ENCODE results near the gene CEP126. TPM values are rescaled to one million over a fixed set of nuclear protein-coding genes. Genes with fewer than 3 reads are reported as not detected.

The CEP126 gene, protein sequence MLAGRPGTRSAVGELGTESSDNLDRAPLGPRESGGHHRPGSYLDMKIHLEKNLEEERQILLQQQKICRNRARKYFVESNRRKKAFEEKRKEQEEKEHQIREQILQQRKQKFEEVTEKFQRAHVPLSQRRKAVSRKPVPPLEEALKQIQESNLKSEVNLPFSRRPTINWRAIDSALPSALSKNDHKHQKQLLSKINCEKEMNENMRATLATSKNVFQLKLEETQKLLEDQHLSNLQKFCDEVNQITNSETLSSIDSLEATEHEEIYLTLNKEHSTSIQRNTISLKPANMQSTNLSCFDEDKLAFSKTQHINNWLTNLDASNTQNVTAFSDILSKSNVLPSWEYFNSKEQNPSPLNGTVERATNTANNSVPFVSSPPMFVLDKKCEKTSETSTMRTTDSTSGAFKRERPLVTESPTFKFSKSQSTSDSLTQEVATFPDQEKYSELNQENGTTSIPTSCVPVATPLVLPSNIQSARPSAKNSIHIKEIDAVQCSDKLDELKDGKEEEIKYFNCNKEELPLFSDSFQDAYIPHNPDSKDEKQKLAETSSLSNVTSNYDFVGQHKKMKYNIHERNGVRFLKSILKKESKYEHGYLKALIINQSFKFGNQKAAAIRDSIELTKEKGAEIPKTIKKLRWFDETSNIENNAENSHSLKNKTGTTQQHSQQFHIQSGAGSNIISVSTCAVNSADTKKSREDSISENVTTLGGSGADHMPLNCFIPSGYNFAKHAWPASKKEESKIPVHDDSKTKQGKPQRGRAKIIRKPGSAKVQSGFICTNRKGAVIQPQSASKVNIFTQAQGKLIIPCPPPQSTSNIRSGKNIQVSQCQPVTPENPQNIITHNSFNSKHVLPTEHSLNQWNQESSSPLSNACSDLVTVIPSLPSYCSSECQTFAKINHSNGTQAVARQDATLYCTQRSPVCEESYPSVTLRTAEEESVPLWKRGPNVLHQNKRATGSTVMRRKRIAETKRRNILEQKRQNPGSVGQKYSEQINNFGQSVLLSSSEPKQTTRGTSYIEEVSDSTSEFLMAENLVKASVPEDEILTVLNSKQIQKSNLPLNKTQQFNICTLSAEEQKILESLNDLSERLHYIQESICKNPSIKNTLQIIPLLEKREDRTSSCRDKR
- total RNA-seq (0.64 TPM), polyA plus RNA-seq (under 1 TPM; 0.13 to 0.43 (median 0.42) TPM)

DNA sequence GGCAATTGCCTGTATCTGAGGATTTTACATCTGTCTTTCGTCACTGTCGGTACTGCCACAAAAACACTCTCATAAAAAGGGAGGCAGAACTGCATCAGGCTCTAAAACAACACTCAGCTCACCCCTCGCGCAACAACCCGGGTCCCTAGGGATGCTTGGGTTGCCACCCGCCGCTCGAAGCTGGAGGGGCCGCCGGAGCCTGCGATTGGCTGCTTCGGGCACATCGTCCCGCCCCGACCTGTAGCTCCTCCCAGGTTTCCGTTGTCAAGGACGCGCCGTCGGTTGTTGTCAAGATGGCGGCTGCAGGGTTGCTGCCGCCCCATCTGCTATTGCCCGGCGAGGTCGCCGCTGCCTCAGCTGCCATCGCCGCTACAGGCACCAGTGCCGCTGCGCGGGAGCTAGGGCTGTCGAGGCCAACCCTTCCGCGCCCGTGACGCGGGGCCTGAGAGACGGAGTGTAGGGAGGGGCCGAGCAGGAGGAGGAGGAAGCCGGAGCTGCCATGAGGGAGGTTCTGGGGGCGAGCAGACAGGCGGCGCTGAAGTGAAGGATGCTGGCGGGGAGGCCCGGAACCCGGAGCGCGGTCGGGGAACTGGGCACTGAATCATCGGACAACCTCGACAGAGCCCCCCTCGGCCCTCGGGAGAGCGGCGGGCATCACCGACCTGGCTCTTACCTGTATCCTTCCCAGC lies at the start of gene CEP126:
Gene CEP126, plus strand, starts transcription at position 273 of the 689 bp plus-strand sequence. Its CDS starts 275 bp downstream, at position 548.
- Histone ChIP-seq H3K27ac (ENCODE audit: insufficient read depth, low read length, poor library complexity, severe bottlenecking) (peak within 1 kb of the TSS; percentile 72), H3K9me3 (ENCODE audit: control insufficient read depth in 2 of 2, low read length in 2 of 2) (no peaks in the 10 kb centered on the region), H3K4me1 (ENCODE audit: control insufficient read depth, insufficient read depth, low read length, poor library complexity, severe bottlenecking) (peaks cover 11% of the 10 kb centered on the region), H3K36me3 (ENCODE audit: control insufficient read depth, insufficient read depth, low read length) (no peaks in the 10 kb centered on the region), H3K4me3 (ENCODE audit: low read depth, low read length) (peak within 1 kb of the TSS; percentile 85), H3K27me3 (ENCODE audit: control insufficient read depth, insufficient read depth, low read length) (no peaks in the 10 kb centered on the region)
- peak; percentile 92 to 93 for ATAC-seq (ENCODE audit: low read depth in 2 of 2)
- peak within 1 kb of the TSS; percentile 91 to 94 (median 92) for H3K27ac Mint-ChIP-seq
- peaks cover 0 to 1% (median 0%) of the 10 kb centered on the region in 7 donors for H3K9me3 Mint-ChIP-seq
- peaks cover 19 to 33% (median 28%) of the 10 kb centered on the region in 4 donors for H3K4me1 Mint-ChIP-seq
- peak within 1 kb of the TSS; percentile 93 to 97 (median 95) for H3K4me3 Mint-ChIP-seq
- peak; percentile 90 to 93 (median 92) for DNase-seq
- H3K36me3 Mint-ChIP-seq, result no peaks in the 10 kb centered on the region
- peaks cover 6% of the 10 kb centered on the region for H3K27me3 Mint-ChIP-seq

DNA sequence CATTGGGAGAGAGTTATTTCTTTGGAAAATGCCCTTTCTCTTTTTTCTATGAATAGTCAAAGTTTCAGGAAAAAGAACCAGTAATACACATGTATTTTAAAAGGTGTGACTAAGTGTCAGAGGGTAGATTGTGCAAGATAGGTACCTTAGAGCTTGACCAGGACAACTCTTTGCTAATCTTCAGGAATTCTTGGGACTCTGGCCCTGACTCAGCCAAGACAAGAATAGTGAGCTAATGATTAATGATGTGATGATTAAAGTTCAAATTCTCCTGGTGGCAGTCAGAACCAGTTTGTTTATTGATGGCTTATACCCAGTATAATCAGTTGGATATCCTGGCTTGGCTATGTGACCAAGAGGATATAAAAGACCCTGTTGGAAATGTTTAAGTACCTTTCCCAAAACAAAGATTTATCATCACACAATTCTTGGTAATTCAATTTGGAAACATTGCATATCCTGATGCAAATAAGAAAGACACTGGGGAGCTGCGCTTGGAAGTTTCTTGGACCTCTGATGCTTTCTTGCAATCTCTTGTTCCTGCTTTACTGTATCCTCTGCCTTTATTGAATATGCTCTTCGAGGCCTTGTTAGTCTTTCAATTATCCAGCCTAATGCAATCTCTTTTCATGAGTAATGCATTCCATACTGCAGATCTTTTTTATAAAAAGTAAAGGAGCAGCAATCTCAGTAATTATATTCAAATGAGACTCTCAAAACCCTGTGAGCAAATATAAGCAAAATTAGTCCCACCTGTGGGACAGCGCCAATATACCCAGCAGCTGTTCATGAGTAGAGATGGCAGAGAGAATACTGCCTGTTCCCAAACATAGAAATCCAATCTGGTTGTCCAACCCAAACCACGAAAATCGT lies 48.0 kb upstream of the CEP126 start:
- H3K9me3 ChIP-seq (ENCODE audit: control insufficient read depth in 2 of 2, low read length in 2 of 2), result peaks cover 0 to 3% of the 10 kb centered on the region in 2 experiments
- DNase-seq, result no peak
- H3K9me3 Mint-ChIP-seq, result peaks cover 0 to 2% (median 0%) of the 10 kb centered on the region in 7 donors
- no peak overlapping the region for H3K4me3 ChIP-seq (ENCODE audit: low read depth, low read length)
- H3K4me1 Mint-ChIP-seq, result no peaks in the 10 kb centered on the region
- no peak overlapping the region for H3K27ac ChIP-seq (ENCODE audit: insufficient read depth, low read length, poor library complexity, severe bottlenecking)
- H3K4me1 ChIP-seq (ENCODE audit: control insufficient read depth, insufficient read depth, low read length, poor library complexity, severe bottlenecking), result no peaks in the 10 kb centered on the region
- no peak overlapping the region for H3K27ac Mint-ChIP-seq
- H3K4me3 Mint-ChIP-seq, result no peak overlapping the region
- H3K36me3 Mint-ChIP-seq, result no peaks in the 10 kb centered on the region
- H3K27me3 Mint-ChIP-seq, result no peaks in the 10 kb centered on the region
- ATAC-seq (ENCODE audit: low read depth in 2 of 2), result no peak
- H3K36me3 ChIP-seq (ENCODE audit: control insufficient read depth, insufficient read depth, low read length), result no peaks in the 10 kb centered on the region
- H3K27me3 ChIP-seq (ENCODE audit: control insufficient read depth, insufficient read depth, low read length), result no peaks in the 10 kb centered on the region

DNA sequence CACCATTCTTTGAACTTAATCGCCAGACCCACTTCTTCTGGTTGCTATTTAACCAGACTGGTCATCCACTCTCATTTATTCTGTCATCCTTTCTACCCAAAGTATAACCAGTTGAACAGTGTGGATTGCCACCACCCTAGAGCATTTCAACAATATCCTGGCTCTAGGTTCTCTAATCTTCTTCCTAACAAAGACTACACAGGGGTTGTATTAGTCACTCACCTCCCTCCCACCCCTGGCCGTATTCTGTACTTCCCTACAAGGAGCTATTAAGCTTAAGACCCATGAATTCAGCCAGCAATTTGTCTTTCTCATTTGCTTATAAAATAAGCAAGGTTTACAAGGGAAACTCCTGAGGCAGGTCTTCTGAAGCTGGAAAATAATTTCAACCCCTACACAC lies 46.9 kb upstream of the CEP126 start:
- H3K36me3 ChIP-seq (ENCODE audit: control insufficient read depth, insufficient read depth, low read length), result no peaks in the 10 kb centered on the region
- H3K4me3 Mint-ChIP-seq, result no peak overlapping the region
- H3K4me3 ChIP-seq (ENCODE audit: low read depth, low read length), result no peak overlapping the region
- H3K4me1 ChIP-seq (ENCODE audit: control insufficient read depth, insufficient read depth, low read length, poor library complexity, severe bottlenecking), result no peaks in the 10 kb centered on the region
- H3K4me1 Mint-ChIP-seq, result no peaks in the 10 kb centered on the region
- no peaks in the 10 kb centered on the region for H3K27me3 ChIP-seq (ENCODE audit: control insufficient read depth, insufficient read depth, low read length)
- no peak overlapping the region for H3K27ac Mint-ChIP-seq
- DNase-seq (no peak), ATAC-seq (ENCODE audit: low read depth in 2 of 2) (no peak)
- H3K9me3 ChIP-seq (ENCODE audit: control insufficient read depth in 2 of 2, low read length in 2 of 2), result peaks cover 0 to 3% of the 10 kb centered on the region in 2 experiments
- H3K9me3 Mint-ChIP-seq, result peaks cover 0 to 2% (median 0%) of the 10 kb centered on the region in 7 donors
- H3K27ac ChIP-seq (ENCODE audit: insufficient read depth, low read length, poor library complexity, severe bottlenecking), result no peak overlapping the region
- H3K36me3 Mint-ChIP-seq, result no peaks in the 10 kb centered on the region
- H3K27me3 Mint-ChIP-seq, result no peaks in the 10 kb centered on the region

DNA sequence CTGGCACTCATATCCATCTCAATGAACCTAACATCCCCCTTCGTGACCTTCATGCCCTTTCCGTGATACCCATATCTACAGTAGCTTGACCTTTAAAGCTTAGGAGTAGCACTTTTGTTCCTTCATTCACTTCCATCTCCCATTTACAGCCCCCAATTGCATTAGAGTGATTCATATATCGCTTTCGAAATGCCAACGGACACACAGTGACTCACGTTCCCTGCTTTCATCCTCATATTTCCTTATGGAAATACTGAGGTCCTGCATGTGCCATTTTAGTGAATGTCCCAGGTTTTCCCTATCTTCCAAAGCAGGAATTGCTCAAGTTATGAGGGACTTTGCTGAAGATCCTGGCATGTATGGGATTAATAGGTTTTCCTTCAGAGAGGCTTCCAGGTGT lies 44.3 kb upstream of the CEP126 start:
- Histone ChIP-seq H3K4me1 (ENCODE audit: control insufficient read depth, insufficient read depth, low read length, poor library complexity, severe bottlenecking) (no peaks in the 10 kb centered on the region), H3K9me3 (ENCODE audit: control insufficient read depth in 2 of 2, low read length in 2 of 2) (no peaks in the 10 kb centered on the region), H3K27me3 (ENCODE audit: control insufficient read depth, insufficient read depth, low read length) (no peaks in the 10 kb centered on the region), H3K4me3 (ENCODE audit: low read depth, low read length) (no peak overlapping the region), H3K27ac (ENCODE audit: insufficient read depth, low read length, poor library complexity, severe bottlenecking) (no peak overlapping the region), H3K36me3 (ENCODE audit: control insufficient read depth, insufficient read depth, low read length) (no peaks in the 10 kb centered on the region)
- Mint-ChIP-seq H3K9me3 (peaks cover 0 to 2% (median 0%) of the 10 kb centered on the region in 7 donors), H3K27me3 (no peaks in the 10 kb centered on the region), H3K4me3 (no peak overlapping the region), H3K36me3 (no peaks in the 10 kb centered on the region), H3K27ac (no peak overlapping the region), H3K4me1 (no peaks in the 10 kb centered on the region)
- DNase-seq (no peak), ATAC-seq (ENCODE audit: low read depth in 2 of 2) (no peak)

DNA sequence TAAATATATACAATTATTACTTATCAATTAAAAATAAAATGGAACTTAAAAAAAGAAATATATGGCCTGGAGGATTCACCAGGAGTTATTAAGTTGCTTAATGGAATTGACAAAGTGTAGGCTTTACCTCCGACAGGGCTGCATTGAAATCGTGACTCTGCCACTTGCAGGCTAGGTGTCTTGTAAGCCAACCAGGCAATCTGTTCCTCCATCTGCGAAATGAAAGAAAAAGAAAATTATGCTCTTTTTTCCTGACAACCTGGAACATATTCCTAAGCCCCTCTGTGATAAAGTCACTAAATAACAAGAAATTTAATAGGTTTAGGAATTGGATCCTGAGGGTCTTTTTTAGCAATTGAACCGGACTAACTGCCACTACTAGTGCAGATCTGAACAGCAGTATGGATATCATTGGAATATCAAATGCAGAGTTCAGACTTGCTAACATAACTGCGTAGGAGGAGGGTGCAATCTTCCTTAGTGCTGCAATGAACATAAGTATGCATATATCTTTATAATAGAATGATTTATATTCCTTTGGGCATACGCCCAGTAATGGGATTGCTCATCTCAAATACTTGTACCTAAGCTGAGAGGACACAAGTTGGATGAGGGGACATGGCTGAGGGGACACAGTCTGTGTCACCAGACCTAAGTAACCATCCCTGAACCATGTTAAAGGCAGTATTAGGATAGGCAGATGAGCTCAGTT lies 42.5 kb upstream of the CEP126 start:
- H3K4me1 ChIP-seq (ENCODE audit: control insufficient read depth, insufficient read depth, low read length, poor library complexity, severe bottlenecking), result no peaks in the 10 kb centered on the region
- no peak overlapping the region for H3K27ac Mint-ChIP-seq
- no peaks in the 10 kb centered on the region for H3K36me3 Mint-ChIP-seq
- no peak overlapping the region for H3K4me3 ChIP-seq (ENCODE audit: low read depth, low read length)
- no peaks in the 10 kb centered on the region for H3K36me3 ChIP-seq (ENCODE audit: control insufficient read depth, insufficient read depth, low read length)
- ATAC-seq (ENCODE audit: low read depth in 2 of 2), result no peak
- no peaks in the 10 kb centered on the region for H3K9me3 ChIP-seq (ENCODE audit: control insufficient read depth in 2 of 2, low read length in 2 of 2)
- no peak overlapping the region for H3K4me3 Mint-ChIP-seq
- H3K27me3 ChIP-seq (ENCODE audit: control insufficient read depth, insufficient read depth, low read length), result no peaks in the 10 kb centered on the region
- H3K27me3 Mint-ChIP-seq, result no peaks in the 10 kb centered on the region
- peaks cover 0 to 2% (median 0%) of the 10 kb centered on the region in 7 donors for H3K9me3 Mint-ChIP-seq
- H3K4me1 Mint-ChIP-seq, result no peaks in the 10 kb centered on the region
- no peak overlapping the region for H3K27ac ChIP-seq (ENCODE audit: insufficient read depth, low read length, poor library complexity, severe bottlenecking)
- DNase-seq, result no peak

DNA sequence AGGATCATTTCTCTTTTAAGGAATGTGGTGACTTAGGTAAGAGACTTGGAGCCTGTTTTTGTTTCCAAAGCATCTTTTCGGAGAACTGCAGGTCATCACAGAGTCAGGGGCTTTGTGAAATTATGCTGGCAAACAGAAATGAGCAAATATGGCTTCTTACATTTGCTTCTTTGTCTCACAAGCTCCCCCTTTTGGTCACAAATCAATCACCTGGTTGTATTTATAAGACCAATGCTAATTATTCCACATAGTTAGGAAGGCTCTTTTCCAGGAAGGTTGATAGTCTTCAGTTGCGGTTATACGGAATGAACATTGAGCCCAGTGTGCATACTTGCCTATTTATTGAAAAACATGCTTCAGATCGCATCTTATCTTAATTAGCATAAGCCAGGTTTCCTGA lies 34.6 kb upstream of the CEP126 start:
- Histone ChIP-seq H3K4me1 (ENCODE audit: control insufficient read depth, insufficient read depth, low read length, poor library complexity, severe bottlenecking) (no peaks in the 10 kb centered on the region), H3K4me3 (ENCODE audit: low read depth, low read length) (no peak overlapping the region), H3K9me3 (ENCODE audit: control insufficient read depth in 2 of 2, low read length in 2 of 2) (no peaks in the 10 kb centered on the region), H3K27ac (ENCODE audit: insufficient read depth, low read length, poor library complexity, severe bottlenecking) (no peak overlapping the region), H3K27me3 (ENCODE audit: control insufficient read depth, insufficient read depth, low read length) (peaks cover 4% of the 10 kb centered on the region), H3K36me3 (ENCODE audit: control insufficient read depth, insufficient read depth, low read length) (no peaks in the 10 kb centered on the region)
- no peaks in the 10 kb centered on the region for H3K27me3 Mint-ChIP-seq
- H3K27ac Mint-ChIP-seq, result no peak overlapping the region
- no peak for ATAC-seq (ENCODE audit: low read depth in 2 of 2)
- peaks cover 0 to 3% (median 0%) of the 10 kb centered on the region in 7 donors for H3K9me3 Mint-ChIP-seq
- no peaks in the 10 kb centered on the region for H3K4me1 Mint-ChIP-seq
- peak in 1 of 3 donors; percentile 49 for DNase-seq
- H3K36me3 Mint-ChIP-seq, result no peaks in the 10 kb centered on the region
- H3K4me3 Mint-ChIP-seq, result no peak overlapping the region
